Measurements from ENCODE around the gene TLR8.

The TLR8 gene

DNA sequence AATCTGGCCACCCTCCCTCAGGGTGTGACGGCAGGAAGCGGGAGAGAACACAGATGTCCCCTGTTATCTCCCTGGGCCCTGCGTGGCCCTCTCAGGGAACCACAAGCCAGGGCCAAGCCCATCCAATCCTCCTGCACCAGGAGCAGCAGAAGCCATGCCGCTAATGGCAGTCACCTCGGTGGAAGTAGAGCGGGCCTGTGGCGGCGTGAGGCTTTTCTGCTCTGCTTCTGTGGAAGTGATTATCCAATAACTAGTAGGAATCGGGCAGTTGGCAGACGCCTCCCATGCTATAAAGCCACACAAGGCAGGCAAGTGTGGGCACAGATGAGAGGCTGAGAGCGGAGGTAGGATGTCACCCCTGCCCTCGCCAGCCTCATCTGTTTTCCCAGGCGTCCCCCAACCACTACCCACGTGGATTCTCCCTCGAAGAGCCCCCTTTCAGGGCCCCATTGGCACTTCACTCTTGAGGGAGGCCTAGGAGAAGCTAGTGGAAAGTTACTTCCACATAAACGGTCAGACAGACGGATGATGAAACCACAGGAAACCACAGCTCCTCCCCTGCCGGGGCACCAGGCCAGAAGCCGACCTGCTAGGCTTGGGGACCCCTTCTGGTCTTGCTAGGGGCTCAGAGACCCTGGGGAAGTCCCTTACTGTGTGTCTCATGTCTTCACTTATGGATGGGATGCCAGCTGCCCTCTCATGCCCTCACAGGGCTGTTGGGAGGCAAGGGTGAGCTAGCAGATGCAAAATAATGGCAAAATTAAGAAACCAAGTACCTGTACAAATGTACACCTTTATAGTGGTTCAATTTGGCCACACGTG, 49.7 kb downstream of the TLR8 start:
- TF ChIP-seq SIN3A (IDR thresholded peaks at IDR 0.05; ENCODE audit: borderline replicate concordance, insufficient read depth, low read length) (no peak), TAF1 (IDR thresholded peaks at IDR 0.05; ENCODE audit: borderline replicate concordance, insufficient read depth, low read length) (no peak), REST (IDR thresholded peaks at IDR 0.05; ENCODE audit: insufficient read depth in 1 of 2, low read depth in 2 of 2, low read length in 2 of 2) (no peak), POLR2AphosphoS5 (IDR thresholded peaks at IDR 0.05; ENCODE audit: low read depth, low read length) (no peak; the same call in 1 of the 2 replicates), FOXP2 (optimal IDR thresholded peaks at IDR 0.05; ENCODE audit: borderline replicate concordance, extremely low read depth, extremely low read length, insufficient read depth) (no peak)

DNA sequence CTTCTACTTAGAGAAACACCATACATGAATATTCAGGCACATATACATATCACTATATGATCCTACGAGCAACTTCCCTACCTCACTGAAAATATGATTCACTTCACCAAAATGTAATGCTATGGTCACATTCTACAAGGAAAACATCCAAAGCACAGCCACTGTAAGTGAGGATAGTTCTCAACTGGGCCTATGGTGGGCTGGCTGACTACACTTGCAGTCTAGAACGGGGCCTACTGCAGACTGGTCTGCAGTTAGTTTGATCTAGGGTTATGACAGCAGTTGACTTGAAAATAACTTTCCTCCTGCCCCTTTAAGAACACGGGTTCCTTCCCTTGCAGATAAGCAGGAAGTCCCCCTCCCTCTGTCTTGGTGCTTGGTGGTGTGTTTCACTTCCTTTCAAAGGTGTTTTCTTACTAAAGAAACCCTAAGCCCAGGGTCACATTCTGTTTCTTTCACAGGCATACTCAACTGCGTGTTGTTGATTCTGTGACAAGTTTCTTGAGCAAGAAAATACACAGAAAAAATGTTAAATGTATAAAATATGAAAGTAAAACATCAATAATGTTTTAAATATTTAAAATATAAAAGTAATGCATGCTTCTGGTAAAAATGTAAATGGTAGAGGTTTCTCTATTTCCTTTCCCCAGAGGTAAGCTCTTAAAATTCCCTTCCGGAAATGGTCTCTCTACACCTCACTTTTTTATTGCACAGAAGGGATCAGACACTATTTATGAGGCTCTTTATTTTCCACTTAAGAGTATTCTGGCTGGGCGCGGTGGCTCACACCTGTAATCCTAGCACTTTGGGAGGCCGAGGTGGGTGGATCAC, 50.5 kb downstream of the TLR8 start:
- TF ChIP-seq REST (IDR thresholded peaks at IDR 0.05; ENCODE audit: insufficient read depth in 1 of 2, low read depth in 2 of 2, low read length in 2 of 2): no peak
- TF ChIP-seq TAF1 (IDR thresholded peaks at IDR 0.05; ENCODE audit: borderline replicate concordance, insufficient read depth, low read length): no peak
- TF ChIP-seq SIN3A (IDR thresholded peaks at IDR 0.05; ENCODE audit: borderline replicate concordance, insufficient read depth, low read length): no peak
- no peak for TF ChIP-seq POLR2AphosphoS5 (IDR thresholded peaks at IDR 0.05; ENCODE audit: low read depth, low read length)
- TF ChIP-seq FOXP2 (optimal IDR thresholded peaks at IDR 0.05; ENCODE audit: borderline replicate concordance, extremely low read depth, extremely low read length, insufficient read depth): no peak

DNA sequence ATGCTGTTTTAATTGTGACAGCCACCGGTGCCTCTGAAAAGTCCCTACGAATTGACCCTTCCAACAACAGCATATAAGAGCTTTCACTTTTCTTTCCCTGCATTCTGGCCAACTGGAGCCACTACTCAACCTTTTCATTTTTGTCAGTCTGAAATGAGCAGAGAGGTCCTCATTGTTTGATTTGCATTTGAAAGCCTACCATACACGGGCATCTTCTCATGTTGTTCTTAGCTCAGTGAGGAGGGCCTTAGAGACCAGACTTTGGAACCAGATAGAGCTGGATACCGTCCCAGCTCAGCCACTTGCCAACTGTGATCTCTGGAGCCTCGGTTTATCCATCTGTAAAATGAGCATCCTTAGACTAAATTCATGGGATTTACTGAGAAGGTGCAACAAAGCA, 51.6 kb downstream of the TLR8 start:
- TF ChIP-seq SIN3A (IDR thresholded peaks at IDR 0.05; ENCODE audit: borderline replicate concordance, insufficient read depth, low read length) (no peak), POLR2AphosphoS5 (IDR thresholded peaks at IDR 0.05; ENCODE audit: low read depth, low read length) (no peak), FOXP2 (optimal IDR thresholded peaks at IDR 0.05; ENCODE audit: borderline replicate concordance, extremely low read depth, extremely low read length, insufficient read depth) (no peak), REST (IDR thresholded peaks at IDR 0.05; ENCODE audit: insufficient read depth in 1 of 2, low read depth in 2 of 2, low read length in 2 of 2) (no peak), TAF1 (IDR thresholded peaks at IDR 0.05; ENCODE audit: borderline replicate concordance, insufficient read depth, low read length) (no peak)

DNA sequence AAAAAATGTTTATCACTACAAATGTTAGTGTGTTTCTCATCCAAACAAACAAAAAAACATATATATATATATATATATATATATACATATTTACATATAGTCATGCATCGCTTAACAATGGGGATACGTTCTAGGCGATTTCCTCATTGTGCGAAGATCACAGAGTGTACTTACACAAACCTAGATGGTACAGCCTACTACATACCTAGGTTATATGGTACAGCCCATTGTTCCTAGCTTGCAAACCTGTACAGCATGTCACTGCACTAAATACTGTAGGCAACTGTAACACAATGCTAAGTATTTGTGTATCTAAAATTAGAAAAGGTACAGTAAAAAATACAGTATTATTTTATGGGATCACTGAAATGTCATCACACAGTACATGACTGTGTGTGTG, 52.0 kb downstream of the TLR8 start:
- no peak for TF ChIP-seq FOXP2 (optimal IDR thresholded peaks at IDR 0.05; ENCODE audit: borderline replicate concordance, extremely low read depth, extremely low read length, insufficient read depth)
- TF ChIP-seq SIN3A (IDR thresholded peaks at IDR 0.05; ENCODE audit: borderline replicate concordance, insufficient read depth, low read length): no peak

DNA sequence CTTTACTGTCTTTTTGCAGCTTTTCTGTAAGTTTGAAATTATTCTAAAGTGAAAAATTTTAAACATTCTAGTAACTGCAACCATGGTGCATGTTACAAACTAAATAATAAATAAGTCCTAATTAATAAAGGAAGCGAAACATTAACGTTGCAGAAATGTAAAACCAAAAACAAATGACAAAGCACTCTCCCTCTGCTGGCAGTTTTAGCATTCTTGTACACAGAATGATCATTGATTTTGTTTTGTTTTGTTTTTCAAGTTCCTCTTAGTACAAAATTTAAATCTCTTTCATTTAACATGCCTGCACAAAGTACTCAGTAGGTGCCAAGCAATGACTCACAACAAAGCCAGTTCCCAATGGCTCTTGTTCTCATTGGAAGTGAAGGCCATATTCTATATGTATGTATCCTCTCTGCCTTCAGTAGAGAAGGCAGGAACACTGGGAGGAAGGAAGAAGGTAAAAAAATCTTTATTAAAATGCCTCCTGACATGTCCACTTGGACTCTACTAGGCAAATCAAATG, 54.8 kb downstream of the TLR8 start:
- no peak for TF ChIP-seq TAF1 (IDR thresholded peaks at IDR 0.05; ENCODE audit: borderline replicate concordance, insufficient read depth, low read length)
- no peak for TF ChIP-seq FOXP2 (optimal IDR thresholded peaks at IDR 0.05; ENCODE audit: borderline replicate concordance, extremely low read depth, extremely low read length, insufficient read depth)
- TF ChIP-seq POLR2AphosphoS5 (IDR thresholded peaks at IDR 0.05; ENCODE audit: low read depth, low read length): no peak
- no peak for TF ChIP-seq REST (IDR thresholded peaks at IDR 0.05; ENCODE audit: insufficient read depth in 1 of 2, low read depth in 2 of 2, low read length in 2 of 2)
- no peak for TF ChIP-seq SIN3A (IDR thresholded peaks at IDR 0.05; ENCODE audit: borderline replicate concordance, insufficient read depth, low read length)
